AG09319 (cell line): ENCODE measurements around the gene SULF2.
"Not testable (repeated sequence)": the region's sequence is repeated elsewhere in the genome, so short reads cannot be mapped to it uniquely, and the experiment has no call there.

Source experiments
- DNase-seq: peaks from one replicate; pipeline ENCODE4 v3.0.0-alpha.2; 2010; ENCODE audit warnings: low read depth; ENCODE audit errors: extremely low read depth
- TF ChIP-seq, protein P1 (sequence below): IDR thresholded peaks from 2 replicates; pipeline ENCODE4 v1.5.1; 2011; ENCODE audit warnings: low read depth, mild to moderate bottlenecking, inconsistent platforms, low read length, moderate library complexity

SULF2 gene

DNA sequence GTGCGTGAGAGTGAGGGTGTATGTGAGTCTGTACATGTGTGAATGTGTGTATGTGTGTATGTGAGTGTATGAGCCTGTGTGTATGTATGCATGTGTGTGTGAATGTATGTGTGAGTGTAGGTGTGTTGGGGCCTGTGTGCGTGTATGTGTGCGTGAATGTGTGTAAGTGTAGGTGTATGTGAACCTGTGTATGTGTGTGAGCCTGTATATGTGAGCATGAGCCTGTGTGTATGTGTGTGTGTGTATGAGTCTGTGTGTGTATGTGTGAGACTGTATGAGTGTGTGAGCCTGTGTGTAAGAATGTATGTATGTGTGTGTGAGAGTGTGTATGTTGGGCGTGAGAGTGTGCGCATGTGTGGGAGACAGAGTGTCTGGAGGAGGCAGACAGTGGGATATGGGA, 15.8 kb upstream of the SULF2 start:
- DNase-seq = no peak
- TF ChIP-seq, protein P1, sequence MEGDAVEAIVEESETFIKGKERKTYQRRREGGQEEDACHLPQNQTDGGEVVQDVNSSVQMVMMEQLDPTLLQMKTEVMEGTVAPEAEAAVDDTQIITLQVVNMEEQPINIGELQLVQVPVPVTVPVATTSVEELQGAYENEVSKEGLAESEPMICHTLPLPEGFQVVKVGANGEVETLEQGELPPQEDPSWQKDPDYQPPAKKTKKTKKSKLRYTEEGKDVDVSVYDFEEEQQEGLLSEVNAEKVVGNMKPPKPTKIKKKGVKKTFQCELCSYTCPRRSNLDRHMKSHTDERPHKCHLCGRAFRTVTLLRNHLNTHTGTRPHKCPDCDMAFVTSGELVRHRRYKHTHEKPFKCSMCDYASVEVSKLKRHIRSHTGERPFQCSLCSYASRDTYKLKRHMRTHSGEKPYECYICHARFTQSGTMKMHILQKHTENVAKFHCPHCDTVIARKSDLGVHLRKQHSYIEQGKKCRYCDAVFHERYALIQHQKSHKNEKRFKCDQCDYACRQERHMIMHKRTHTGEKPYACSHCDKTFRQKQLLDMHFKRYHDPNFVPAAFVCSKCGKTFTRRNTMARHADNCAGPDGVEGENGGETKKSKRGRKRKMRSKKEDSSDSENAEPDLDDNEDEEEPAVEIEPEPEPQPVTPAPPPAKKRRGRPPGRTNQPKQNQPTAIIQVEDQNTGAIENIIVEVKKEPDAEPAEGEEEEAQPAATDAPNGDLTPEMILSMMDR = no peak

DNA sequence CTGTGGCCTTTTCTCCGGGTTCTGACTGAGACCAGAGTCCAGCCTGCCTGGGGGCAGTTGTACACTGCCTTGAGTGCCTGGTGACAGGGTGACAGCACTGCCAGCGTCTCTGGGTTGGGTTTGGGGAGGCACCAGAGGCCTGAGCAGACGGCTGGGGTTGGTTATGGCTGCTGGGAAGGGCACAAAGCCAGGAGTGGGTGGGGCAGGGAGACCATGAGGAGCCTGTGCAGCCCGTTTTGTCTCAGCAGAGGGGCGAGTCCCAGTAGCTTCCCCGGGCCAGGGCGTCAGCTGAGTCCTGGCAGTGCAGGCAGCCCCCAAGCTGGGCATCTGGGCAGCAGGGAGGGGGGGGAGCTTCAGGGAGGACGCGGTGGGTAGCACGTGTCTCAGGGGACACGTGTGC, 15.3 kb upstream of the SULF2 start:
- no peak for DNase-seq
- TF ChIP-seq, protein P1 = no peak

DNA sequence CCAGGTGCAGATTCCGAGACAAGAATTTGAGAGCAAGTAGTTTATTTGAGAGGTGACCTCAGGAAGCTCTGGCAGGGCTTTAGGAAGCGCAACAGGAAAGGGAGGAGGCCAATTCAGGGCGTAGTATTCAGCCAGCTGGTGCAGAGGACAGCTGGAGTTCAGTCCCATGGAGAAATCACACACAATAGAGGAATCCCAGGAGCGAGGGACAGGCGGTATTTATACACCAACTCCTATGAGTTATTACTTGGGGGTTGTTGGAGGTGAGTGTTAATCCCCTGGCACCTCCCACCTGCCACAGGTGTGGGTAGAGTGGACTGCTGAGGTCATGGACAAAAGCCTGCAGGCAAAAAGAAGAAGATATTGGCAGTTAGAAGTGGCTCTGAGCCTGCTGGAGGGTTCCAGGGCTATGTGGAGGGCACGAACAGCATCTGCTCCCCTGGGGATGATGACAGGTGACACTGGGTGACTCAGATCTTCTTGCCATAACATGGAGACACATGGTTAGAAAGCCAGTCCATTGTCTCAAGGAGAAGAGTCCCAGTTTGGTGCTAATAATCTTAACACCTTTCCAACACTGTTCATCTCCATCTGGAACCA, 13.9 kb upstream of the SULF2 start:
- TF ChIP-seq, protein P1 = no peak
- DNase-seq = no peak

DNA sequence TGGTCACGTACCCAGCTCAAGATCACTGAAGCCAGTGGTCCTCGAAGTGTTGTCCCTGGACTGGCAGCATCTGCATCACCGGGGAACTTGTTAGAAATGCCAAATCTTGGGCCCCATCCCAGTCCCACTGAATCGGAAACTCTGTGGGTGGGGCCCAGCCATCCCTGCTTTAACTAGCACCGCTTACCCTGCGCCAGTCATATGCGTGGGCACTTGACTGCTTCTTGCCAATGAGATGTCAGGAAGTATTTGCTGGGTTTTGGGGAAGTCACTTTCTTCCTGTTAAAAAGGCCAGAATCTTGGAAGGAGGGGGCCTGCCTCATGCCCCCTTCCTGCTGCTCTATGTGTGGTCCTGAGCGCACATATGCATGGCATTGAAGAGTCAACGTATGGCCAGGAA, 11.7 kb upstream of the SULF2 start:
- TF ChIP-seq, protein P1 = no peak
- DNase-seq = no peak

DNA sequence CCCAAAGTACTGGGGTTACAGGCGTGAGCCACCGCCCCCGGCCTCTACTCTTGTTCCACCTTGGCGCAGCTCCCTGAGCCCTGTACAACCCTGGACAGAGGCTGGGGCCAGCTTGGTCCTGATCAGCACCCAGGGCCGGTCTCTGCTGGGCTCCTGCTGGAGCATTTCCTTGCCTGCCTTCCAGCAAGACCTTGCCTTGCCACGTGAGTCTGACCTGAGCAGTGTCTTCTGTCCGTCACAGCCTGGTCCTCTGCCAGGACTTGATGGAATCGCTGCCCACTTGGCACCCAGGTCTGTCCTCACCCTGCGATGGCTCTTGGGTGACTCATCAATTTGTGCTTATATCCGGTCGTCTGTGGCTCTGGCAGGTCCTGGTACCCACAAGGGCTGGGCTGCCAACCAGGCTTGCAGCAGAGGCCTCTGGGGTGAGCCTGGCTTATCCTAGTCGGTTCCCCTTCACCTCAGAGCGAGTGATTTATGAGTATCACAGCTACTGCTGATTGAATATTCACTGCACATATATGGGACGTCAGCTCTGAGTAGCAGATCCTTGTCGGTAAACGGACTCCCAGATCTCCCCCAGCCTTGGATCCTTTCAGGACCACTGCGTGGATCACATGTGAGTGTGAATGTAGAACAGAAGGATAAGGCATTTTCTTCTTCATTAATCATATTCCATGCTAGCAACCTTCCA, 10.1 kb upstream of the SULF2 start:
- TF ChIP-seq, protein P1 = no peak
- no peak for DNase-seq

DNA sequence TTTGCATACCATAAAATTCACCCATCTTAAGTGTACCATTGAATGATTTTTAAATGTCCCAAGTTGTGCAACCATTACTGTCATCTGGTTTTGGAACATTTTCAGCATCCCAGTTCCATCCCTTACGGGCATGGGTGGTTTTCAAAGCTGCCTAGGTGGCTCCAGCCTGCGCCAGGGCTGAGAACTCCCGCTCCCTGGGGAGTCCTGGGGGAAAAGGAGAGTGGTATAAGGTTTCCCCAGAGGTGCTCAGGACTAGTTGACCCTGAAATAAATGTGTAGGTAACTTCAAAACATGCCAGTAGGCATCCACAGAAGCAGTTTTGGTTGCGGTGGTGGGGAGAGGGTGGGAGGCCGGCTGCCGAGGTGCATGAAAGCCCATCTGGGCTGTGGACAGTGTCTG, 9.0 kb upstream of the SULF2 start:
- not testable (repeated sequence) for DNase-seq

DNA sequence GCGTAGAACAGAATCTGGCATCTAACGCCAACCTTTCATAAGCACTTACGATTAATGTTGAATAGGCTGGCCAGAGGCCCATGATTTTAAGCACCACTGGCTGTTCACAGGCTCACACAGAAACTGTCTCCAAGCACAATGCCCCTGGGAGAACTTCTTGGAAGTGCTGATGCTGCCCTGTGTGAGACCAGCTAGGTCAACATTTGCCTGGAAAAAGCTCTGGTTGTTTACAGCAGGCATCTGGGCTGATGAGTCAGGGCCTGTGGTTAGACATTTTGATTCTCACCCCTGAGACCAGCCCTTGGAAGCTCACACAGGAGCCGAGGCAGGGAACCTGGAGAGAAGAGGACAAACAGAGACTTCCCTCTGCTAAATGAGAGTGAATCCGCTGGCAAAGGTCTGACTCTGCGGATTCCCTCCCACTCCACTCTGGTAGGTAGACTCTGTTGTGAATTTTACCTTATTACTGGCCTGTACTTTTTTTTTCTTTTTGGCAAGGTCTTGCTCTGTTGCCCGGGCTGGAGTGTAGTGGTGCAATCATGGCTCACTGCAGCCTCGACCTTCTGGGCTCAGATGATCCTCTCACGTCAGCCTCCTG, 6.8 kb upstream of the SULF2 start:
- TF ChIP-seq, protein P1 = no peak
- peak; percentile 90 for DNase-seq
